Hematopoietic multipotent progenitor cell treated with erythropoietin and hydrocortisone succinate and interleukin-3 and kit ligand, for 17 days (in vitro differentiated cells): ENCODE measurements around the gene COL4A1.

ENCODE experiments used
- DNase-seq: peaks from one replicate; pipeline ENCODE4 v3.0.0-alpha.2; 2015; ENCODE audit warnings: low spot score

COL4A1 gene

GRCh38 chr13:110306960-110307766, at the start of gene COL4A1, which contains the start of gene COL4A2:
Gene COL4A1 (minus strand): TSS chr13:110307157. CDS start chr13:110307027, 130 bp downstream.
Gene COL4A2 (plus strand): TSS chr13:110307284. CDS start chr13:110307904, 620 bp downstream.
- DNase-seq: no peak

- DNase-seq: no peak
Observed at GRCh38 chr13:110356362-110356761, 49.4 kb upstream of the COL4A1 start.

GRCh38 chr13:110354715-110355473, 47.9 kb upstream of the COL4A1 start:
- no peak for DNase-seq

GRCh38 chr13:110354123-110354627, 47.2 kb upstream of the COL4A1 start:
- no peak for DNase-seq

- DNase-seq: no peak
Observed at GRCh38 chr13:110353339-110353977, 46.5 kb upstream of the COL4A1 start.

GRCh38 chr13:110352735-110353134, 45.8 kb upstream of the COL4A1 start:
- no peak for DNase-seq

- DNase-seq: no peak
Observed at GRCh38 chr13:110351636-110352420, 44.9 kb upstream of the COL4A1 start.

GRCh38 chr13:110350509-110350908, 43.6 kb upstream of the COL4A1 start:
- DNase-seq: no peak

GRCh38 chr13:110350049-110350448, 43.1 kb upstream of the COL4A1 start:
- no peak for DNase-seq

- DNase-seq: no peak
Observed at GRCh38 chr13:110349239-110349638, 42.3 kb upstream of the COL4A1 start.

- no peak for DNase-seq
Observed at GRCh38 chr13:110348309-110349105, 41.5 kb upstream of the COL4A1 start.

GRCh38 chr13:110347535-110348308, 40.8 kb upstream of the COL4A1 start:
- no peak for DNase-seq

- DNase-seq: no peak
Observed at GRCh38 chr13:110347088-110347487, 40.1 kb upstream of the COL4A1 start.

GRCh38 chr13:110346661-110347067, 39.7 kb upstream of the COL4A1 start:
- no peak for DNase-seq

GRCh38 chr13:110345701-110346100, 38.7 kb upstream of the COL4A1 start:
- DNase-seq: no peak

GRCh38 chr13:110345266-110345665, 38.3 kb upstream of the COL4A1 start:
- no peak for DNase-seq

- DNase-seq: no peak
Observed at GRCh38 chr13:110344320-110344719, 37.4 kb upstream of the COL4A1 start.

- no peak for DNase-seq
Observed at GRCh38 chr13:110343241-110343865, 36.4 kb upstream of the COL4A1 start.

GRCh38 chr13:110342474-110342873, 35.5 kb upstream of the COL4A1 start:
- no peak for DNase-seq
